Effector CD4-positive, alpha-beta T cell (primary cell): ENCODE measurements around the gene HBG2. TPM values are rescaled to one million over a fixed set of nuclear protein-coding genes. Genes with fewer than 3 reads are reported as not detected.
"Not testable (repeated sequence)": the region's sequence is repeated elsewhere in the genome, so short reads cannot be mapped to it uniquely, and the experiment has no call there.

Experiments
- DNase-seq: peaks from one replicate; pipeline ENCODE4 v3.0.0-alpha.2; 2020
- total RNA-seq: gene quantifications from one replicate; lab custom pipeline; 2026; lab: John Stamatoyannopoulos, UW

HBG2 gene
- not detected for total RNA-seq

GRCh38 chr11:5254646-5255413 lies at the start of gene HBG2:
HBG2 (minus strand) TSS chr11:5254781; CDS start chr11:5254728, 53 bp downstream.
- not testable (repeated sequence) for DNase-seq

- DNase-seq, result no peak
These were observed 49.5 kb upstream of the HBG2 start for GRCh38 chr11:5304046-5304445.

GRCh38 chr11:5303626-5304025 lies 49.0 kb upstream of the HBG2 start:
- no peak for DNase-seq

- no peak for DNase-seq
These were observed 47.3 kb upstream of the HBG2 start, which contains the start of gene OR51B4 for GRCh38 chr11:5301846-5302245. OR51B4 (minus strand) TSS chr11:5301946; CDS start chr11:5301946, 0 bp downstream.

GRCh38 chr11:5300251-5300650 lies 45.7 kb upstream of the HBG2 start:
- no peak for DNase-seq

GRCh38 chr11:5298451-5298850 lies 43.9 kb upstream of the HBG2 start:
- no peak for DNase-seq

- DNase-seq, result no peak
These were observed 43.2 kb upstream of the HBG2 start for GRCh38 chr11:5297721-5298323.

- DNase-seq, result not testable (repeated sequence)
These were observed 39.9 kb upstream of the HBG2 start for GRCh38 chr11:5294342-5294995.

- no peak for DNase-seq
These were observed 38.4 kb upstream of the HBG2 start for GRCh38 chr11:5293028-5293427.

GRCh38 chr11:5291207-5291838 lies 36.7 kb upstream of the HBG2 start:
- no peak for DNase-seq

GRCh38 chr11:5290106-5290505 lies 35.5 kb upstream of the HBG2 start:
- no peak for DNase-seq

- DNase-seq, result no peak
These were observed 35.1 kb upstream of the HBG2 start for GRCh38 chr11:5289696-5290095.

- DNase-seq, result no peak
These were observed 34.4 kb upstream of the HBG2 start for GRCh38 chr11:5288906-5289550.

GRCh38 chr11:5288108-5288905 lies 33.7 kb upstream of the HBG2 start:
- DNase-seq, result no peak

- no peak for DNase-seq
These were observed 32.3 kb upstream of the HBG2 start for GRCh38 chr11:5286901-5287300.

- no peak for DNase-seq
These were observed 31.8 kb upstream of the HBG2 start for GRCh38 chr11:5286351-5286750.

- no peak for DNase-seq
These were observed 31.2 kb upstream of the HBG2 start for GRCh38 chr11:5285703-5286340.

GRCh38 chr11:5284637-5285036 lies 30.1 kb upstream of the HBG2 start:
- no peak for DNase-seq

- no peak for DNase-seq
These were observed 29.3 kb upstream of the HBG2 start for GRCh38 chr11:5283882-5284281.

- no peak for DNase-seq
These were observed 28.5 kb upstream of the HBG2 start for GRCh38 chr11:5283086-5283485.

- DNase-seq, result no peak
These were observed 28.0 kb upstream of the HBG2 start for GRCh38 chr11:5282628-5283027.
